ENCODE results near the gene HSD17B11. TPM values are rescaled to one million over a fixed set of nuclear protein-coding genes. Genes with fewer than 3 reads are reported as not detected.

HSD17B11 gene, protein sequence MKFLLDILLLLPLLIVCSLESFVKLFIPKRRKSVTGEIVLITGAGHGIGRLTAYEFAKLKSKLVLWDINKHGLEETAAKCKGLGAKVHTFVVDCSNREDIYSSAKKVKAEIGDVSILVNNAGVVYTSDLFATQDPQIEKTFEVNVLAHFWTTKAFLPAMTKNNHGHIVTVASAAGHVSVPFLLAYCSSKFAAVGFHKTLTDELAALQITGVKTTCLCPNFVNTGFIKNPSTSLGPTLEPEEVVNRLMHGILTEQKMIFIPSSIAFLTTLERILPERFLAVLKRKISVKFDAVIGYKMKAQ
- polyA plus RNA-seq (2013) = 30.1 and 32.5 TPM in 2 replicates

DNA sequence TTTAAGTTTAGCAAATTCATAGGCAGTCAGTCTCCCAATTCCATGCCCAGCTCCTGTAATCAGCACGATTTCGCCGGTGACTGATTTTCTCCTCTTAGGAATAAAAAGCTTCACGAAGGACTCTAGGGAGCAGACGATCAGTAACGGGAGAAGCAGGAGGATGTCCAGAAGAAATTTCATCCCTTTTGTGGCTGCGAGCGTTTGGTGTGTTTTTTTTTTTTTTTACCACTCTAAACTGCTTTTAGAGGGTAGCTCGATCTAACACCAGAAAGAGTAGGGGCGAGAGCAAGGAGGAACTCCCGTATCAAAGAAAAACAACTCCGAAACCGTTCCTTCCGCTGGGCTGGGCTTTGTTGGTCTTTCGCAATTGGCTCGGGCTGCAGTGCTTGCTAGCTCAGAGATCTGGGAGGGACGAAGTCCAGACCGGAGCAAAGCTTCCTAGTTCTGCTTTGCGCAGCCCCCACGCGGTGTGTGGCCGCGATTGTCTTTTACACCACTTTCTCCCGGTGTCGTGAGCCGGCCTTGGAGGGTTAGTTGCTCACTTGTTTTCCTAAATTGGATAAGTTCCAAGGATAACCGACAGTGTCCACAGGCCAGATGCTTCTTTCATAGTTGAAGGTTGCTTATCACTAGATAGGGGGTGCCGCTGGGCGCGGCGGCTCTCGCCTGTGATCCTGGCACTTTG lies at the start of gene HSD17B11:
TSS of gene HSD17B11 (minus strand) at position 298 of the 685 bp plus-strand sequence. CDS start at position 180, 118 bp downstream.
- Histone ChIP-seq H3K36me3 (ENCODE audit: control insufficient read depth in 1 of 2, insufficient read depth in 2 of 2, low read length in 2 of 2) (no peaks in the 10 kb centered on the region), H3K9ac (ENCODE audit: low read length) (peak within 1 kb of the TSS; percentile 8), H2AK5ac (ENCODE audit: low read length) (no peak within 1 kb of the TSS), H4K12ac (ENCODE audit: low read depth, low read length) (peak within 1 kb of the TSS; percentile 3), H3K79me2 (ENCODE audit: control insufficient read depth, insufficient read depth, low read length, poor library complexity) (no peaks in the 10 kb centered on the region), H2AFZ (ENCODE audit: insufficient read depth, low read length, poor library complexity) (peak within 1 kb of the TSS; percentile 12), H2BK120ac (ENCODE audit: insufficient read depth, low read length, poor library complexity) (no peak within 1 kb of the TSS), H3K14ac (ENCODE audit: low read length) (no peak within 1 kb of the TSS), H4K91ac (ENCODE audit: low read depth, low read length) (peak within 1 kb of the TSS; percentile 13), H3K79me1 (ENCODE audit: low read length) (peaks cover 5% of the 10 kb centered on the region), H3K27me3 (ENCODE audit: insufficient read depth, low read length) (no peaks in the 10 kb centered on the region), H3K23ac (ENCODE audit: low read length) (no peak within 1 kb of the TSS), H3K4me2 (ENCODE audit: low read length) (peak within 1 kb of the TSS; percentile 70), H3K18ac (ENCODE audit: low read length) (peak within 1 kb of the TSS; percentile 23), H3K4ac (ENCODE audit: low read depth, low read length) (no peak within 1 kb of the TSS), H2BK5ac (ENCODE audit: low read depth, low read length, poor library complexity) (no peak within 1 kb of the TSS), H3K9me3 (ENCODE audit: insufficient read depth, low read depth, low read length) (no peaks in the 10 kb centered on the region), H3K4me3 (ENCODE audit: low read depth, low read length) (peak within 1 kb of the TSS; percentile 64), H3K4me1 (ENCODE audit: control insufficient read depth in 1 of 2, insufficient read depth in 2 of 2, low read length in 2 of 2) (peaks cover 0 to 4% of the 10 kb centered on the region in 2 experiments), H4K8ac (ENCODE audit: low read depth, low read length) (peak within 1 kb of the TSS; percentile 51), H3K27ac (ENCODE audit: low read depth, low read length) (peak within 1 kb of the TSS; percentile 9), H2BK12ac (ENCODE audit: low read length) (no peak within 1 kb of the TSS)
- no CpG with 5 or more reads among the region's 32 CpGs for WGBS (ENCODE audit: extremely low coverage, insufficient coverage, insufficient read length)
- DNase-seq = peak; percentile 90 to 91

DNA sequence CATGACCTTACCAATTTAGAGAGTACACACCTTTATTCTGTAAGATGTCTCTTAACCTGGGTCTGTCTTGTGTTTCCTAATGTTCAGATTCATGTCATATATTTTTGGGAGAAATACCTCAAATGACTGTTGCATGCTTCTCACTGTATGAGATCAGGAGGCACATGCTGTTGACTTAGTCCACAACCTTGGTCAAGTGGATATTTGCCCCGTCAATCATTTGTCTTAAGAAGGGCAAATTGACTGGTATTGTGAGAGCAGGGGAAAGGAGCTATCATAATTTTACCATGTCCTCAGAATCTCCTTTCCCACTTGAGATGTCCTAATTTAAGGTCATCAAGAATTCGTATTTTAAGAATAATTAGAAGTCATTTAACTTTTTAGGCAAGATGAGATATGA lies 42.4 kb upstream of the HSD17B11 start:
- H3K14ac ChIP-seq (ENCODE audit: low read length) = no peak overlapping the region
- H3K4me1 ChIP-seq (ENCODE audit: control insufficient read depth in 1 of 2, insufficient read depth in 2 of 2, low read length in 2 of 2) = no peaks in the 10 kb centered on the region
- peak overlapping the region; percentile 47 for H3K4ac ChIP-seq (ENCODE audit: low read depth, low read length)
- no peak overlapping the region for H2BK12ac ChIP-seq (ENCODE audit: low read length)
- no peak overlapping the region for H3K18ac ChIP-seq (ENCODE audit: low read length)
- H3K27me3 ChIP-seq (ENCODE audit: insufficient read depth, low read length) = no peaks in the 10 kb centered on the region
- no peak overlapping the region for H3K9ac ChIP-seq (ENCODE audit: low read length)
- no peaks in the 10 kb centered on the region for H3K9me3 ChIP-seq (ENCODE audit: insufficient read depth, low read depth, low read length)
- H3K79me2 ChIP-seq (ENCODE audit: control insufficient read depth, insufficient read depth, low read length, poor library complexity) = no peaks in the 10 kb centered on the region
- H3K4me2 ChIP-seq (ENCODE audit: low read length) = no peak overlapping the region
- no peak overlapping the region for H4K8ac ChIP-seq (ENCODE audit: low read depth, low read length)
- no CpG with 5 or more reads among the region's 2 CpGs for WGBS (ENCODE audit: extremely low coverage, insufficient coverage, insufficient read length)
- no peaks in the 10 kb centered on the region for H3K79me1 ChIP-seq (ENCODE audit: low read length)
- DNase-seq = no peak
- no peak overlapping the region for H4K12ac ChIP-seq (ENCODE audit: low read depth, low read length)
- H2BK5ac ChIP-seq (ENCODE audit: low read depth, low read length, poor library complexity) = no peak overlapping the region
- no peak overlapping the region for H4K91ac ChIP-seq (ENCODE audit: low read depth, low read length)
- no peak overlapping the region for H3K23ac ChIP-seq (ENCODE audit: low read length)
- no peak overlapping the region for H2AK5ac ChIP-seq (ENCODE audit: low read length)
- H3K4me3 ChIP-seq (ENCODE audit: low read depth, low read length) = no peak overlapping the region
- H2AFZ ChIP-seq (ENCODE audit: insufficient read depth, low read length, poor library complexity) = no peak overlapping the region
- H3K36me3 ChIP-seq (ENCODE audit: control insufficient read depth in 1 of 2, insufficient read depth in 2 of 2, low read length in 2 of 2) = peaks cover 0 to 5% of the 10 kb centered on the region in 2 experiments
- no peak overlapping the region for H2BK120ac ChIP-seq (ENCODE audit: insufficient read depth, low read length, poor library complexity)
- no peak overlapping the region for H3K27ac ChIP-seq (ENCODE audit: low read depth, low read length)

DNA sequence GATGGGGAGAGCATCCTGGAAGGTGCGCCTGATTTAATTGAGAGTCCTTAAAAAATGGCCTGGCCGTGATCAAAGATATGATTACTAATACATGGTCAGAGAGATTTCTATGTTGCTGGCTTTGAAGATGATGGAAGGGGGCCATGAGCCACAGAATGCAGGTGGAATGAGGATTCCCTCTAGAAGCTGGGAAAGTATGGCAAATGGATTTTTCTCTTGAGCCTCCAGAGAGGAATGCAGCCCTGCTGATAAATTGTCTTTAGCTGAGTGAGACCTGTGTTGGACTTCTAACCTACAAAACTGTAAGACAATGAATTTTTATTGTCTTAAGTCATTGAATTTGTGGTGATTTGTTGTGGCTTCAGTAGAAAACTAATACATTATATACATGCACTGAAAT lies 39.0 kb upstream of the HSD17B11 start:
- Histone ChIP-seq H2BK5ac (ENCODE audit: low read depth, low read length, poor library complexity) (no peak overlapping the region), H4K91ac (ENCODE audit: low read depth, low read length) (no peak overlapping the region), H3K79me1 (ENCODE audit: low read length) (no peaks in the 10 kb centered on the region), H3K4me2 (ENCODE audit: low read length) (no peak overlapping the region), H3K27ac (ENCODE audit: low read depth, low read length) (no peak overlapping the region), H3K79me2 (ENCODE audit: control insufficient read depth, insufficient read depth, low read length, poor library complexity) (no peaks in the 10 kb centered on the region), H3K9ac (ENCODE audit: low read length) (no peak overlapping the region), H3K4ac (ENCODE audit: low read depth, low read length) (no peak overlapping the region), H3K4me3 (ENCODE audit: low read depth, low read length) (no peak overlapping the region), H3K9me3 (ENCODE audit: insufficient read depth, low read depth, low read length) (no peaks in the 10 kb centered on the region), H3K27me3 (ENCODE audit: insufficient read depth, low read length) (no peaks in the 10 kb centered on the region), H4K8ac (ENCODE audit: low read depth, low read length) (no peak overlapping the region), H3K4me1 (ENCODE audit: control insufficient read depth in 1 of 2, insufficient read depth in 2 of 2, low read length in 2 of 2) (peaks cover under 1 to 4% of the 10 kb centered on the region in 2 experiments), H2AK5ac (ENCODE audit: low read length) (no peak overlapping the region), H3K18ac (ENCODE audit: low read length) (no peak overlapping the region), H2BK12ac (ENCODE audit: low read length) (no peak overlapping the region), H3K14ac (ENCODE audit: low read length) (no peak overlapping the region), H3K36me3 (ENCODE audit: control insufficient read depth in 1 of 2, insufficient read depth in 2 of 2, low read length in 2 of 2) (no peaks in the 10 kb centered on the region), H3K23ac (ENCODE audit: low read length) (no peak overlapping the region), H2BK120ac (ENCODE audit: insufficient read depth, low read length, poor library complexity) (no peak overlapping the region), H2AFZ (ENCODE audit: insufficient read depth, low read length, poor library complexity) (no peak overlapping the region), H4K12ac (ENCODE audit: low read depth, low read length) (no peak overlapping the region)
- no CpG with 5 or more reads among the region's 2 CpGs for WGBS (ENCODE audit: extremely low coverage, insufficient coverage, insufficient read length)
- DNase-seq = peak in 1 of 2 donors; percentile 15

DNA sequence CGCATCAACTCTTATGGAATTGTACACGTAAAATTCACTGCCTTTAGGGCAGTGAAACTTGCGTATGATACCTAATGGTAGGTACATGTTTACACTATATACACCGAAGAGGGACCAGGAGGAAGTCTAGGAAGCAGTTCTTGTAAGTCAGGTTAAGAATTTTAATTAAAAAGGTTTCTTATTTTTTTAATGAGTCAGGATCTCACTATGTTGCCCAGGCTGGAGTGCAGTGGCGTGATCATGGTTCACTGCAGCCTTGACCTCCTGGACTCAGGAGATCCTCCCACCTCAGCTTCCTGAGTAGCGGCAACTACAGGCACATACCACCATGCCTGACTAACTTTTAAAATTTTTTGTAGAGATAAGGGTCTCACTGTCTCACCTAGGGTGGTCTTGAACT lies 38.0 kb upstream of the HSD17B11 start:
- no peak overlapping the region for H3K4ac ChIP-seq (ENCODE audit: low read depth, low read length)
- H3K27ac ChIP-seq (ENCODE audit: low read depth, low read length) = no peak overlapping the region
- no peak overlapping the region for H2BK120ac ChIP-seq (ENCODE audit: insufficient read depth, low read length, poor library complexity)
- no peaks in the 10 kb centered on the region for H3K79me2 ChIP-seq (ENCODE audit: control insufficient read depth, insufficient read depth, low read length, poor library complexity)
- H2BK5ac ChIP-seq (ENCODE audit: low read depth, low read length, poor library complexity) = no peak overlapping the region
- no peak overlapping the region for H2AK5ac ChIP-seq (ENCODE audit: low read length)
- no peak overlapping the region for H3K14ac ChIP-seq (ENCODE audit: low read length)
- peaks cover 4 to 5% of the 10 kb centered on the region in 2 experiments for H3K4me1 ChIP-seq (ENCODE audit: control insufficient read depth in 1 of 2, insufficient read depth in 2 of 2, low read length in 2 of 2)
- H3K27me3 ChIP-seq (ENCODE audit: insufficient read depth, low read length) = no peaks in the 10 kb centered on the region
- no peak overlapping the region for H2AFZ ChIP-seq (ENCODE audit: insufficient read depth, low read length, poor library complexity)
- no peak overlapping the region for H4K91ac ChIP-seq (ENCODE audit: low read depth, low read length)
- H3K36me3 ChIP-seq (ENCODE audit: control insufficient read depth in 1 of 2, insufficient read depth in 2 of 2, low read length in 2 of 2) = no peaks in the 10 kb centered on the region
- no peak overlapping the region for H3K18ac ChIP-seq (ENCODE audit: low read length)
- no peak overlapping the region for H4K12ac ChIP-seq (ENCODE audit: low read depth, low read length)
- H4K8ac ChIP-seq (ENCODE audit: low read depth, low read length) = no peak overlapping the region
- no peaks in the 10 kb centered on the region for H3K79me1 ChIP-seq (ENCODE audit: low read length)
- no CpG with 5 or more reads among the region's 6 CpGs for WGBS (ENCODE audit: extremely low coverage, insufficient coverage, insufficient read length)
- H3K4me2 ChIP-seq (ENCODE audit: low read length) = no peak overlapping the region
- no peak overlapping the region for H2BK12ac ChIP-seq (ENCODE audit: low read length)
- H3K9ac ChIP-seq (ENCODE audit: low read length) = no peak overlapping the region
- no peak overlapping the region for H3K23ac ChIP-seq (ENCODE audit: low read length)
- no peak overlapping the region for H3K4me3 ChIP-seq (ENCODE audit: low read depth, low read length)
- DNase-seq = no peak
- no peaks in the 10 kb centered on the region for H3K9me3 ChIP-seq (ENCODE audit: insufficient read depth, low read depth, low read length)

Data from trophoblast cell (in vitro differentiated cells and primary cell).